Common myeloid progenitor, CD34-positive (primary cell): ENCODE data around the gene ALDH1L2.

ENCODE experiments used
- CTCF ChIA-PET: fragments of 350-600 bp; sonication (Branson Sonifier 250); formaldehyde crosslinking; loops from one replicate; lab custom pipeline; 2021; ENCODE audit warnings: antibody characterized with exemption; lab: Charles Lee
- POLR2A ChIA-PET: fragments of 350-600 bp; sonication (Branson Sonifier 250); formaldehyde crosslinking; loops from one replicate; lab custom pipeline; 2021; ENCODE audit warnings: antibody characterized with exemption; lab: Charles Lee
- DNase-seq, 3 donors: peaks; one replicate each; pipeline versions ENCODE4 v3.0.0 to v3.0.0-alpha.2; 2013
- H3K27ac ChIP-seq, 2 experiments: 1 replicate in 1 of 2; 2 replicates in 1 of 2; pipeline ENCODE4 v1.7.0; 2013; ENCODE audit warnings: inconsistent platforms in 2 of 2, low read length in 2 of 2, mild to moderate bottlenecking in 2 of 2, low read depth in 1 of 2, moderate library complexity in 1 of 2; ENCODE audit not compliant: severe bottlenecking in 2 of 2, insufficient read depth in 1 of 2, poor library complexity in 1 of 2
- H3K27me3 ChIP-seq, 5 experiments: replicated peaks in 2 of 5; 1 replicate in 3 of 5; 2 replicates in 2 of 5; pipeline versions ENCODE4 v1.6.1 to v1.7.0; 2013; ENCODE audit warnings: low read length in 4 of 5, mild to moderate bottlenecking in 2 of 5, moderate library complexity in 2 of 5, inconsistent platforms in 1 of 5; ENCODE audit not compliant: insufficient read depth in 5 of 5, control insufficient read depth in 4 of 5
- H3K36me3 ChIP-seq, 4 experiments: 1 replicate in 2 of 4; 2 replicates in 2 of 4; pipeline versions ENCODE4 v1.6.1 to v1.7.0; 2013; ENCODE audit warnings: low read length in 3 of 4, control low read depth in 1 of 4, mild to moderate bottlenecking in 1 of 4; ENCODE audit not compliant: control insufficient read depth in 4 of 4, insufficient read depth in 4 of 4
- H3K4me1 ChIP-seq, 4 experiments: 1 replicate in 3 of 4; 2 replicates in 1 of 4; pipeline versions ENCODE4 v1.6.1 to v1.7.1; 2013; ENCODE audit warnings: low read length in 3 of 4, mild to moderate bottlenecking in 3 of 4, control low read depth in 1 of 4, inconsistent platforms in 1 of 4, moderate library complexity in 1 of 4; ENCODE audit not compliant: control insufficient read depth in 4 of 4, insufficient read depth in 4 of 4; ENCODE audit errors: control extremely low read depth in 1 of 4
- H3K4me3 ChIP-seq, 7 experiments: 1 replicate in 4 of 7; 2 replicates in 3 of 7; pipeline versions ENCODE4 v1.5.1 to v1.7.0; 2013; ENCODE audit warnings: mild to moderate bottlenecking in 7 of 7, low read length in 6 of 7, moderate library complexity in 6 of 7, inconsistent platforms in 2 of 7, low read depth in 2 of 7, control low read depth in 1 of 7; ENCODE audit not compliant: insufficient read depth in 4 of 7, control insufficient read depth in 1 of 7; ENCODE audit errors: extremely low read depth in 1 of 7
- H3K9me3 ChIP-seq, 5 experiments: 1 replicate in 4 of 5; 2 replicates in 1 of 5; pipeline versions ENCODE4 v1.6.1 to v1.7.1; 2013; ENCODE audit warnings: low read length in 4 of 5, mild to moderate bottlenecking in 2 of 5, inconsistent platforms in 1 of 5, low read depth in 1 of 5, moderate library complexity in 1 of 5; ENCODE audit not compliant: control insufficient read depth in 4 of 5, insufficient read depth in 2 of 5; ENCODE audit errors: control extremely low read depth in 1 of 5
- WGBS: methylation state at CpG from one replicate; pipeline ENCODE4 v1.1.5; 2013; ENCODE audit not compliant: insufficient coverage; 5-methylcytosine and 5-hydroxymethylcytosine counted together

Gene ALDH1L2

DNA sequence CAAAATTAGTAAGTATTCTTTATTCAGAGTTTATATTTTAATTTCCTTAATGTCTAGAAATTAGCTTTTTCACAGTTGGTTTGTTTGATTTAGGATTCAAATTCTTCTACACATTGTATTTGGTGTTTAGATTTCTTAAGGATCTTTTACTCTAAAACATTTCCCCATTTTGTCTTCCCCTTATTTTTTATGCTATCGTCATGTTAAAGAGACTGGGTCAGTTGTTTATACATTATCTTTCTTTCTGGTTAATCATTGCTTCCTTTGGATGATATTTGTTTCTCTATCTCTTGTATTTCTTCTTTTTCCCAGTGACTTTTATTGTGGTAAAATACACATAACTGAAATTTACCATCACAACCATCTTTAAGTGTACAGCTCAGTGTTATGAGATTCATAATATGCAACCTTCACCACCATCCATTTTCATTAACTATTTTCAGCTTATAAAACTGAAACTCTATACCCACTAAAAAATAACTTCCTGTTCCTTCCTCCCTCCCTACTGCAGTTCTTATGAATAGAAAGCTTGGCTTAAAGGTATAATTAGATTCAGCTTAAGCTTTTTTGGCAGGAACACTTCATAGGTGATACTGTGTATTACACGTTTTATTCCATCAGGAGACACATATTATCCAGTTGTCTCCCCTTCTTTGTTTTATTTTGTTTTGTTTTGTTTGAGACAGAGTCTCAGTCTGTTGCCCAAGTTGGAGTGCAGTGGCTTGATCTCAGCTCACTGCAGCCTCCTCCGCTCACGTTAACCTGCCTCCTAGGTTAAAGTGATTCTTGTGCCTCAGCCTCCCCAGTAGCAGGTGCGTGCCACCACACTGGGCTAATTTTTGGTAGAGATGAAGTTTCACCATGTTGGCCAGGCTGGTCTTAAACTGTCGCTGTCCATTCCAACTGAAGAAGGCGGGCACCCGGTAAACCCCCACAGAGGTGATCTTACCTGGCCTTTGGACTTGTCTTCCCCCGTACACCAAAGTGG, 53.1 kb downstream of the ALDH1L2 start:
- ChIA-PET POLR2A (no interaction called here), CTCF (interaction anchor here (1.0 kb wide), 1 partner anchor 33 kb away, joined by 4 read pairs; no protein-coding TSS in a partner anchor)
- H3K9me3 ChIP-seq = no peaks in the 10 kb centered on the region
- peaks cover 0 to 9% (median 3%) of the 10 kb centered on the region in 4 experiments for H3K4me1 ChIP-seq
- peak overlapping the region in 1 of 7 experiments; percentile 7 for H3K4me3 ChIP-seq
- WGBS = 96% methylated on average over 7 of the region's 9 CpGs
- peak in 2 of 3 donors; percentile 13 to 35 for DNase-seq
- H3K27me3 ChIP-seq = no peaks in the 10 kb centered on the region
- no peaks in the 10 kb centered on the region for H3K36me3 ChIP-seq
- peak overlapping the region in 1 of 2 experiments; percentile 44 for H3K27ac ChIP-seq

DNA sequence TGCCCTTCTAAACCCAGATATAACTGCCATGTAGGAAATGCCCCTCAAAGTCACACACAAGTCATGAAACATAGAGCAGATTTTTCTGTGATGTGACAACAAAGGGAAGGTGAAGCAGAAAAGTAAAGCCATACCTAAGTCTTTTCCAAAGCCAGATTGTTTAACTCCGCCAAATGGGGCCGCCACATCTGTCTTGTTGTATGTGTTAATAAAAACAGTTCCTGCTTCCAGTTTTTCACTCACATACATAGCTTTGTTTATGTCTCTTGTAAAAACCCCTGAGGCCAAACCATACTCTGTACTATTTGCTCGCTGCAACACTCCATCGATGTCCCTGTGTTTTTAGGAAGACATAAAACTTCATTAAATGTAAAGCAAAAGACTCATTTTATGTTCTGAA, 57.8 kb downstream of the ALDH1L2 start:
- ChIA-PET POLR2A (interaction anchor here (0.6 kb wide), 1 partner anchor 1844 kb away, joined by 4 read pairs; no protein-coding TSS in a partner anchor), CTCF (interaction anchor here (0.8 to 1.0 kb wide), 2 partner anchors 13 to 203 kb away, joined by 3 read pairs; no protein-coding TSS in a partner anchor)
- no CpG with 5 or more reads among the region's 4 CpGs for WGBS

DNA sequence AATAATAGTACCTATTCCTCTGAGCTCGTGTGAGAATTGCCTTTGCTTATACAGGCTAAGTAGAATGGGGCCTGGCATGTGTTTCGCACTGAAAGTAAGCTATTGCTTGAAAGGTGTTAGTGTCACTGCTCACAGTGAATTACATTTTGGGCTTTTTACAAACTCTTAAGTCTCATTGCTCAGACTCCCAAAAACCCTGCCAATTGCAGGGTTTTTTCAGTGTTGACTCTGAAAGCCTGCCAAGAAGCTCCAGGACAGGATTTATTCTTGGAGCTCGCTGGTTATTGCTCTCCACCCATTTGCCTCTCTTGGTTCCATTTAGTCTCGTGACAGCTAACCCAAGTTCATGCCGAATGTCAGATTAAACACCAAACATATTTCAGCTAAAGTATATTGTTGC, 58.4 kb downstream of the ALDH1L2 start:
- no peak overlapping the region for H3K4me3 ChIP-seq
- H3K4me1 ChIP-seq = peaks cover 0 to 5% (median under 1%) of the 10 kb centered on the region in 4 experiments
- DNase-seq = no peak
- WGBS = 95% methylated on average over 4 of the region's 5 CpGs
- no peak overlapping the region for H3K27ac ChIP-seq
- no peaks in the 10 kb centered on the region for H3K36me3 ChIP-seq
- ChIA-PET POLR2A (interaction anchor here (0.6 kb wide), 1 partner anchor 1844 kb away, joined by 4 read pairs; no protein-coding TSS in a partner anchor), CTCF (interaction anchor here (0.8 to 1.5 kb wide), 3 partner anchors 10 to 203 kb away, joined by 3 to 8 read pairs (median 3); no protein-coding TSS in a partner anchor)
- H3K27me3 ChIP-seq = no peaks in the 10 kb centered on the region
- H3K9me3 ChIP-seq = no peaks in the 10 kb centered on the region

More for the DNA sequence above, 57.8 kb downstream of the ALDH1L2 start:
- DNase-seq = no peak
- Histone ChIP-seq H3K4me3 (no peak overlapping the region), H3K27me3 (no peaks in the 10 kb centered on the region), H3K4me1 (peaks cover 0 to 9% (median 2%) of the 10 kb centered on the region in 4 experiments), H3K36me3 (no peaks in the 10 kb centered on the region), H3K27ac (no peak overlapping the region), H3K9me3 (no peaks in the 10 kb centered on the region)

DNA sequence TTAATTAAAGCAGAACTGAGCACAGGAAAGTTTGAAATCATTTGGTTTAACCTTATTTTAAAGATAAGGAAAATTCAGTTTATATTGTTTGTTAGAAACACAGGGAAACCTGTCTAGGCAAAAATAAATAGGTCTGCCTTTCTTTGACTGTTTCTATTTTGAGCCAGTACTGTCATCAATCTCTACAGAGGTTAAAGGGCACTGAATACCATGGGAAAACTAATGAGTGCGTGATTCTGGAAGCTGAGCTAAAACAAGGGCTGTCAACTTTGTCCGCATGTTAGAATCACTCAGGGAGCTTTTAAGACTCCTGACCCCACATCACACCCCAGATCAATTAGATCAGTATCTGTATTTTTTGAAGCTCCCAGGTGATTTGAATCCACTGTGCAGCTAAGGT, 59.3 kb downstream of the ALDH1L2 start:
- H3K36me3 ChIP-seq = no peaks in the 10 kb centered on the region
- ChIA-PET CTCF (interaction anchor here (1.5 kb wide), 1 partner anchor 9 kb away, joined by 8 read pairs; no protein-coding TSS in a partner anchor), POLR2A (no interaction called here)
- no CpG with 5 or more reads among the region's 2 CpGs for WGBS
- no peaks in the 10 kb centered on the region for H3K27me3 ChIP-seq
- no peak overlapping the region for H3K27ac ChIP-seq
- DNase-seq = no peak
- H3K4me3 ChIP-seq = no peak overlapping the region
- H3K9me3 ChIP-seq = no peaks in the 10 kb centered on the region
- no peaks in the 10 kb centered on the region for H3K4me1 ChIP-seq

DNA sequence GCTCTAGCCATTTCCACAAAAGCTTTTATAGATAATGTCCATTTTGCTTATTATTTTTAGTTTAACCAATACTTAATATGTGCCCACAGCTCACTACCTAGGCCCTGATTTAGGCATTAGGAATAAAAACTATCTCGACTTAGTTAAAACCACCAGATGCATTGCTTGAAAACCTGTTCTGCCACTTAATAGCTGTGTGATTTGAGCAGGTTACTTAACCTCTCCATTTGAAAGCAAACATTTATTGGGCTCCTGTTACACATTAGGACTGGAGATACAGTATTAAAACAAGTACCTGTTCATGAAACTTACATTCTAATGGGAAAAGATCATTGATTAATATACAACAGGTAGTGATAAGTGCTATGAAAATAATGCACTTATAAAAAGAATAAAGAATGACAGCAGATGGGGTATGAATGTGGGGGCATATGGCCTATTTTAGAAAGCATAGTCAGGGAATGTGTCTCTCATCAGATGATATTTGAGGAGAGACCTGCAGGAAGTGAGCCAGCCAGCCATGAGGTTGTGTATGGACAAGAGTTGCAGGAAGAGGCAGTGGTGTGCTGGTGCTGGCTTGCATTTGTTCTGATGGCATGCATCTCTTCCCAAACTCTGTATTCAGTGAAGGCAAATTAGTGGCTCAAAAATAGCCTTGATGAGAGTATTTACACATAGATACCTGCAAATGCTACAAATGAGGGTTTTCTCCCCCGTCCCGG, 63.9 kb downstream of the ALDH1L2 start:
- Histone ChIP-seq H3K27ac (no peak overlapping the region), H3K36me3 (peaks cover under 1 to 16% (median 5%) of the 10 kb centered on the region in 4 experiments), H3K4me1 (no peaks in the 10 kb centered on the region), H3K27me3 (no peaks in the 10 kb centered on the region), H3K9me3 (no peaks in the 10 kb centered on the region), H3K4me3 (no peak overlapping the region)
- WGBS = no CpG with 5 or more reads among the region's 3 CpGs
- ChIA-PET CTCF (no interaction called here), POLR2A (no interaction called here)
- DNase-seq = no peak

DNA sequence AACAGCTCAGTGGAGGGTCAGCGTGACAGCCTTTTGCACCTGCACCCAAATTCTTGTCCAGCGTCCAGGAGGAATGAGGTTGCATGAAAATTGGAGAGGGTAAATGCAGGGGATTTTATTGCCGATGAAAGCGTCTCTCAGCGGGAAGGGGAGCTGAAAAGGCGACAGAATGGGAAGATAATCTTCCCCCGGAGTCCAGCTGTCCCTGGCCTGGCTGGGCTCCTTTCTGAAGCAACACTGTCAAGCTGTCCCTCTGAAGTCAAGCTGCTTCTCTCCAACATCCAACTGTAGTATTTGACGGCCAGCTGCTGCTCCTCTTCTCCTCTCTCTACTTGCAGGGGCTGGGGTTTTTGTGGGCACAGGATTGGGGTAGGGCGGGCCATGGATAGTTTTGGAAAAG, 65.5 kb downstream of the ALDH1L2 start:
- POLR2A ChIA-PET = no interaction called here

More for the DNA sequence above, 65.5 kb downstream of the ALDH1L2 start:
- DNase-seq = no peak
- WGBS = 100% methylated on average over 6 of the region's 9 CpGs
- H3K4me3 ChIP-seq = no peak overlapping the region
- no peaks in the 10 kb centered on the region for H3K9me3 ChIP-seq
- H3K36me3 ChIP-seq = peaks cover 2 to 26% (median 14%) of the 10 kb centered on the region in 4 experiments
- no peaks in the 10 kb centered on the region for H3K27me3 ChIP-seq
- no peak overlapping the region for H3K27ac ChIP-seq
- no peaks in the 10 kb centered on the region for H3K4me1 ChIP-seq
- CTCF ChIA-PET = interaction anchor here (0.5 to 1.1 kb wide), 2 partner anchors 23 to 660 kb away, joined by 3 to 4 read pairs; no protein-coding TSS in a partner anchor
